Jurkat, Clone E6-1 (cell line): ENCODE results near the gene FAM171A1.

Source experiments
- DNase-seq: peaks from one replicate; pipeline ENCODE4 v3.0.0-alpha.2; 2011; ENCODE audit warnings: low read depth, low spot score
- H3K4me3 ChIP-seq: 2 replicates; pipeline ENCODE4 v1.5.1; 2011; ENCODE audit warnings: mild to moderate bottlenecking, low read length, control low read depth, moderate library complexity

The FAM171A1 gene

GRCh38 chr10:15378569-15378968, 7.5 kb upstream of the FAM171A1 start:
- DNase-seq: no peak
- H3K4me3 ChIP-seq: no peak overlapping the region

GRCh38 chr10:15374566-15374965, 3.5 kb upstream of the FAM171A1 start:
- H3K4me3 ChIP-seq: no peak overlapping the region

GRCh38 chr10:15374156-15374555, 3.1 kb upstream of the FAM171A1 start:
- no peak for DNase-seq

More at GRCh38 chr10:15374566-15374965, 3.5 kb upstream of the FAM171A1 start:
- DNase-seq: no peak

GRCh38 chr10:15373199-15373598, 2.1 kb upstream of the FAM171A1 start:
- H3K4me3 ChIP-seq: no peak overlapping the region
- DNase-seq: no peak

More at GRCh38 chr10:15374156-15374555, 3.1 kb upstream of the FAM171A1 start:
- no peak overlapping the region for H3K4me3 ChIP-seq

GRCh38 chr10:15370212-15370855, 755 bp downstream of the FAM171A1 start:
- no peak overlapping the region for H3K4me3 ChIP-seq
- DNase-seq: no peak

- no peak overlapping the region for H3K4me3 ChIP-seq
These were observed 1.6 kb downstream of the FAM171A1 start for GRCh38 chr10:15369256-15370211.

GRCh38 chr10:15368101-15368855, 2.8 kb downstream of the FAM171A1 start:
- DNase-seq: no peak
- no peak overlapping the region for H3K4me3 ChIP-seq

More at GRCh38 chr10:15369256-15370211, 1.6 kb downstream of the FAM171A1 start:
- DNase-seq: no peak

GRCh38 chr10:15367296-15368085, 3.6 kb downstream of the FAM171A1 start:
- DNase-seq: no peak
- no peak overlapping the region for H3K4me3 ChIP-seq

- no peak for DNase-seq
- H3K4me3 ChIP-seq: no peak overlapping the region
These were observed 5.4 kb downstream of the FAM171A1 start for GRCh38 chr10:15365692-15366091.

- no peak overlapping the region for H3K4me3 ChIP-seq
- DNase-seq: no peak
These were observed 7.1 kb downstream of the FAM171A1 start for GRCh38 chr10:15364001-15364400.

- no peak for DNase-seq
- H3K4me3 ChIP-seq: no peak overlapping the region
These were observed 8.1 kb downstream of the FAM171A1 start for GRCh38 chr10:15363031-15363430.

- DNase-seq: peak; percentile 22
- no peak overlapping the region for H3K4me3 ChIP-seq
These were observed 10.0 kb downstream of the FAM171A1 start for GRCh38 chr10:15361131-15361530.

GRCh38 chr10:15360566-15360965, 10.5 kb downstream of the FAM171A1 start:
- DNase-seq: no peak
- H3K4me3 ChIP-seq: no peak overlapping the region

GRCh38 chr10:15353471-15354017, 17.5 kb downstream of the FAM171A1 start:
- DNase-seq: no peak
- no peak overlapping the region for H3K4me3 ChIP-seq

GRCh38 chr10:15352836-15353235, 18.3 kb downstream of the FAM171A1 start:
- H3K4me3 ChIP-seq: no peak overlapping the region

GRCh38 chr10:15352201-15352600, 18.9 kb downstream of the FAM171A1 start:
- no peak for DNase-seq
- no peak overlapping the region for H3K4me3 ChIP-seq

More at GRCh38 chr10:15352836-15353235, 18.3 kb downstream of the FAM171A1 start:
- DNase-seq: no peak

GRCh38 chr10:15351099-15351820, 19.8 kb downstream of the FAM171A1 start:
- H3K4me3 ChIP-seq: no peak overlapping the region
- no peak for DNase-seq

GRCh38 chr10:15349112-15349511, 22.0 kb downstream of the FAM171A1 start:
- DNase-seq: no peak
- H3K4me3 ChIP-seq: no peak overlapping the region
